OCI-LY3 (cell line): ENCODE data around the gene UPP1.
"Not testable (repeated sequence)": the region's sequence is repeated elsewhere in the genome, so short reads cannot be mapped to it uniquely, and the experiment has no call there.

Source experiments
- H2AFZ ChIP-seq: fragments of 200-600, 300-600 bp; shearing (Covaris generic); 2 replicates; pipeline ENCODE4 v1.6.0; 2014; ENCODE audit warnings: antibody characterized with exemption, low read depth, low read length
- H3K27ac ChIP-seq: fragments of 200-600, 300-600 bp; sonication (generic); 2 replicates; pipeline ENCODE4 v1.5.1; 2014; ENCODE audit warnings: mild to moderate bottlenecking, low read length, moderate library complexity, mixed read lengths
- H3K27me3 ChIP-seq: fragments of 200-600, 300-600 bp; sonication (generic); 2 replicates; pipeline ENCODE4 v1.6.1; 2014; ENCODE audit warnings: low read depth, low read length, mixed read lengths
- H3K36me3 ChIP-seq: fragments of 200-600, 300-600 bp; sonication (generic); replicated peaks from 2 replicates; pipeline ENCODE3; 2014; ENCODE audit warnings: low read depth, low read length, mixed read lengths
- H3K4me1 ChIP-seq: fragments of 300-600, 200-600 bp; sonication (generic); 2 replicates; pipeline ENCODE4 v1.6.1; 2014; ENCODE audit warnings: low read length, mixed read lengths
- H3K4me2 ChIP-seq: fragments of 200-600, 300-600 bp; sonication (generic); 2 replicates; pipeline ENCODE4 v1.6.1; 2014; ENCODE audit warnings: low read length, mixed read lengths
- H3K4me3 ChIP-seq: fragments of 300-600, 200-600 bp; sonication (generic); 2 replicates; pipeline ENCODE4 v1.5.1; 2014; ENCODE audit warnings: antibody characterized with exemption, mild to moderate bottlenecking, low read length, moderate library complexity
- H3K79me2 ChIP-seq: fragments of 300-600, 200-600 bp; shearing (Covaris generic); 2 replicates; pipeline ENCODE4 v1.6.1; 2014; ENCODE audit warnings: mild to moderate bottlenecking, low read length, mixed read lengths
- H3K9ac ChIP-seq: fragments of 300-600, 200-600 bp; shearing (Covaris generic); 2 replicates; pipeline ENCODE4 v1.6.0; 2014; ENCODE audit warnings: mild to moderate bottlenecking, low read length, moderate library complexity
- H3K9me3 ChIP-seq: fragments of 200-600, 300-600 bp; shearing (Covaris generic); 2 replicates; pipeline ENCODE4 v1.6.1; 2014; ENCODE audit warnings: low read length, mixed read lengths; ENCODE audit not compliant: insufficient read depth
- H4K20me1 ChIP-seq: fragments of 200-600, 300-600 bp; sonication (generic); 2 replicates; pipeline ENCODE4 v1.6.1; 2016; ENCODE audit warnings: low read length, mixed read lengths; ENCODE audit not compliant: insufficient read depth
- CTCF ChIP-seq: fragments of 200-600, 300-600 bp; sonication (generic); IDR thresholded peaks from 2 replicates; pipeline ENCODE4 v1.5.1; 2014; ENCODE audit warnings: antibody characterized with exemption, low read length, low read depth
- EZH2phosphoT487 ChIP-seq: fragments of 200-600 bp; shearing (Covaris generic); IDR thresholded peaks from 2 replicates; pipeline ENCODE4 v1.6.1; 2018; ENCODE audit warnings: antibody characterized with exemption, mixed run types, low read depth

UPP1 gene

GRCh38 chr7:48141521-48141920 lies 52.5 kb downstream of the UPP1 start:
- no peaks in the 10 kb centered on the region for H4K20me1 ChIP-seq
- TF ChIP-seq EZH2phosphoT487 (no peak), CTCF (no peak)
- H3K9me3 ChIP-seq, result no peaks in the 10 kb centered on the region
- H3K27ac ChIP-seq, result no peak overlapping the region
- H3K27me3 ChIP-seq, result no peaks in the 10 kb centered on the region
- no peaks in the 10 kb centered on the region for H3K36me3 ChIP-seq
- no peaks in the 10 kb centered on the region for H3K79me2 ChIP-seq
- no peaks in the 10 kb centered on the region for H3K4me1 ChIP-seq
- no peak overlapping the region for H3K4me2 ChIP-seq
- H3K9ac ChIP-seq, result no peak overlapping the region
- H3K4me3 ChIP-seq, result no peak overlapping the region
- H2AFZ ChIP-seq, result no peak overlapping the region

- Histone ChIP-seq H3K9me3 (no peaks in the 10 kb centered on the region), H3K4me3 (no peak overlapping the region), H3K4me1 (no peaks in the 10 kb centered on the region), H3K79me2 (no peaks in the 10 kb centered on the region), H3K27me3 (peaks cover 12% of the 10 kb centered on the region), H3K27ac (no peak overlapping the region), H2AFZ (no peak overlapping the region), H4K20me1 (no peaks in the 10 kb centered on the region), H3K36me3 (no peaks in the 10 kb centered on the region), H3K4me2 (no peak overlapping the region), H3K9ac (no peak overlapping the region)
- TF ChIP-seq CTCF (no peak), EZH2phosphoT487 (no peak)
Measured at GRCh38 chr7:48144291-48144768, 55.3 kb downstream of the UPP1 start.

GRCh38 chr7:48147078-48147591 lies 58.1 kb downstream of the UPP1 start:
- H3K27me3 ChIP-seq, result peaks cover 33% of the 10 kb centered on the region
- H3K79me2 ChIP-seq, result no peaks in the 10 kb centered on the region
- H3K36me3 ChIP-seq, result no peaks in the 10 kb centered on the region
- no peak overlapping the region for H2AFZ ChIP-seq
- H3K9ac ChIP-seq, result no peak overlapping the region
- H3K4me2 ChIP-seq, result no peak overlapping the region
- no peak overlapping the region for H3K4me3 ChIP-seq
- TF ChIP-seq EZH2phosphoT487, result no peak
- TF ChIP-seq CTCF, result no peak
- H4K20me1 ChIP-seq, result no peaks in the 10 kb centered on the region
- no peaks in the 10 kb centered on the region for H3K4me1 ChIP-seq
- H3K27ac ChIP-seq, result no peak overlapping the region
- no peaks in the 10 kb centered on the region for H3K9me3 ChIP-seq

GRCh38 chr7:48147690-48148089 lies 58.6 kb downstream of the UPP1 start:
- H3K4me2 ChIP-seq, H2AFZ ChIP-seq, H4K20me1 ChIP-seq, H3K36me3 ChIP-seq, H3K9ac ChIP-seq, H3K4me1 ChIP-seq, H3K27ac ChIP-seq, H3K9me3 ChIP-seq, H3K79me2 ChIP-seq, H3K4me3 ChIP-seq: not testable (repeated sequence)
- peaks cover 33% of the 10 kb centered on the region for H3K27me3 ChIP-seq

- no peak overlapping the region for H2AFZ ChIP-seq
- H3K4me2 ChIP-seq, result no peak overlapping the region
- H3K79me2 ChIP-seq, result no peaks in the 10 kb centered on the region
- H3K27ac ChIP-seq, result no peak overlapping the region
- no peaks in the 10 kb centered on the region for H3K4me1 ChIP-seq
- no peak for TF ChIP-seq EZH2phosphoT487
- no peak for TF ChIP-seq CTCF
- no peaks in the 10 kb centered on the region for H3K36me3 ChIP-seq
- no peaks in the 10 kb centered on the region for H3K9me3 ChIP-seq
- H4K20me1 ChIP-seq, result no peaks in the 10 kb centered on the region
- no peak overlapping the region for H3K9ac ChIP-seq
- no peak overlapping the region for H3K4me3 ChIP-seq
- H3K27me3 ChIP-seq, result peaks cover 33% of the 10 kb centered on the region
Measured at GRCh38 chr7:48148311-48148710, 59.2 kb downstream of the UPP1 start.
